Gastrocnemius medialis (tissue), 4 donors: ENCODE results near the gene MAGI1. TPM values are rescaled to one million over a fixed set of nuclear protein-coding genes. Genes with fewer than 3 reads are reported as not detected.

Experiments
- ATAC-seq, 2 donors: fragments of 150-250 bp; one replicate each; pipeline ENCODE4 v1.9.1; 2016
- DNase-seq, 2 donors: peaks; one replicate each; pipeline ENCODE4 v3.0.0-alpha.2; 2019
- H3K27ac ChIP-seq, 4 donors: fragments of 200-600 bp; sonication (generic); 1 replicate in 1 of 4; 2 replicates in 3 of 4; pipeline ENCODE4 v1.5.1; 2016 to 2018; ENCODE audit warnings: mild to moderate bottlenecking in 2 of 4, moderate library complexity in 1 of 4
- H3K27me3 ChIP-seq, 3 donors: fragments of 200-600 bp; sonication (generic) in 2 of 3; 1 replicate in 1 of 3; 2 replicates in 2 of 3; pipeline versions ENCODE4 v1.5.1 to v1.6.0; 2016 to 2019; ENCODE audit warnings: mild to moderate bottlenecking in 1 of 3, moderate library complexity in 1 of 3
- H3K36me3 ChIP-seq, 2 donors: fragments of 200-600 bp; sonication (generic) in 1 of 2; one replicate each; pipeline ENCODE4 v1.5.1; 2017 to 2018
- H3K4me1 ChIP-seq, 2 donors: fragments of 200-600 bp; sonication (generic) in 1 of 2; one replicate each; pipeline ENCODE4 v1.5.1; 2016 to 2017; ENCODE audit warnings: mild to moderate bottlenecking in 2 of 2
- H3K4me3 ChIP-seq, 4 donors: fragments of 200-600 bp; sonication (generic) in 3 of 4; 1 replicate in 1 of 4; 2 replicates in 3 of 4; pipeline ENCODE4 v1.5.1; 2016 to 2019; ENCODE audit warnings: mild to moderate bottlenecking in 2 of 4
- H3K9me3 ChIP-seq, 3 donors: fragments of 200-600 bp; sonication (generic) in 2 of 3; 1 replicate in 1 of 3; 2 replicates in 2 of 3; pipeline ENCODE4 v1.5.1; 2016 to 2019
- CTCF ChIP-seq, 5 experiments: fragments of 450-650 bp in 3 of 5; fragments of 200-600 bp in 2 of 5; sonication (generic) in 2 of 5; IDR thresholded peaks in 4 of 5; conservative IDR thresholded peaks in 1 of 5; 1 replicate in 4 of 5; 2 replicates in 1 of 5; pipeline ENCODE4 v1.5.1; 2016 to 2019; ENCODE audit warnings: antibody characterized with exemption in 5 of 5, mild to moderate bottlenecking in 3 of 5, moderate library complexity in 3 of 5
- POLR2A ChIP-seq, 2 donors: fragments of 450-650 bp; IDR thresholded peaks; one replicate each; pipeline ENCODE4 v1.6.1; 2017; ENCODE audit warnings: antibody characterized with exemption in 2 of 2, mild to moderate bottlenecking in 2 of 2, moderate library complexity in 2 of 2
- in situ Hi-C, 4 donors: fragments of 200-750 bp; cut with MboI; loops; one replicate each; pipeline versions ENCODE4 v1.15.0 to v1.8.0; 2017; ENCODE audit warnings: low sequenced_read_pairs in 4 of 4
- intact Hi-C: fragments of 100-400 bp; cut with DNase I; formaldehyde crosslinking; loops from one replicate; pipeline ENCODE4 v1.15.1; 2023; ENCODE audit warnings: low total_unique reads
- total RNA-seq, 4 donors: library from RNA; depleted of rRNA; stranded (reverse); fragments of >200 nt; gene quantifications; one replicate each; pipeline versions ENCODE4 v1.1.0 to v1.2.3, GENCODE V29; 2016

Gene MAGI1
- total RNA-seq, 4 donors from 2014 or later, result 2.6 to 7.5 (median 3.9) TPM

DNA sequence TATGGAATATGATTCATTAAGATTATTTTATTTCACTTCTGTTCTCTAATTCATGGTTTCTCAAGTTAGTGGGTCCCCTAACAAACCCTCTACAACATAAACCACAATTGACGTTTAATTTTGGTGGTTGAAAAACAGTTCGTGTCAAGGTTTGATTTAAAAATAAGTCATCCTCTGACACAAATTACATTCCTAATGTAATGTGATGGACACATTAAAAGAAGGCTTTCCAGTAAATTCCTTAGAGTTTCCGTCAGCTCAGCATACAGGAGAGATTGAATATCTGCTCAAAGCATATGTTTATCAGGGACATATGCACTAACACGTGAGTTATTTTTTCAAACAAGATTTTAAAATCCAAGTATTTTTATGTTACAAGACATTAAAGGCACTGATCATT, 724.4 kb downstream of the MAGI1 start:
- intact Hi-C loops, result no loop called here

DNA sequence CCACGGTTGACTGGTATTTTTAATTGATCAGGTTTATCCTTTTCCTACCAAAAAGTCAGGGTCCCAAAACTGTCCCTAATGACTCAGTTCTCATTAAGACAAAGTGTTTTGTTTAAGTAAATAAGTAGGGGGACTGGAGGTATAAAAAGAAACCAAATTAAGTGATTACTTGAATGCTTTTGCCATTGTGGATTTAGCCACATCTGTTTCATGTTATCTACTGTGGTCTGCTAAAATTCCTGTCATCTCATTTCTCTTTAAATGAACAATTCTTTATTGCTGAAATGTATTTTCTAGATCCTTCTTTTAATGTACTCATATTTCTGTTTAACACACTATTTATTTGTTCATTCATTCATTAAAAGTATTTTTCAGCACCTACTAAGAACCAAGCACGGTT, 725.1 kb downstream of the MAGI1 start:
- TF ChIP-seq CTCF (IDR thresholded peaks at IDR 0.05 in 4 of 5, conservative IDR thresholded peaks at IDR 0.05 in 1 of 5) (no peak), POLR2A (IDR thresholded peaks at IDR 0.05) (no peak)
- H3K4me1 ChIP-seq, result no peaks in the 10 kb centered on the region
- H3K27ac ChIP-seq, result no peak overlapping the region
- H3K9me3 ChIP-seq, result no peaks in the 10 kb centered on the region
- ATAC-seq (no peak), DNase-seq (no peak)
- in situ Hi-C loops, result no loop called here
- H3K27me3 ChIP-seq, result no peaks in the 10 kb centered on the region
- intact Hi-C loops, result no loop called here
- H3K36me3 ChIP-seq, result no peaks in the 10 kb centered on the region
- no peak overlapping the region for H3K4me3 ChIP-seq

More for the DNA sequence above, 724.4 kb downstream of the MAGI1 start:
- no peaks in the 10 kb centered on the region for H3K27me3 ChIP-seq
- no peak for TF ChIP-seq POLR2A (IDR thresholded peaks at IDR 0.05)
- TF ChIP-seq CTCF (IDR thresholded peaks at IDR 0.05 in 4 of 5, conservative IDR thresholded peaks at IDR 0.05 in 1 of 5), result no peak
- no peaks in the 10 kb centered on the region for H3K9me3 ChIP-seq
- DNase-seq (no peak), ATAC-seq (no peak)
- H3K27ac ChIP-seq, result no peak overlapping the region
- no peaks in the 10 kb centered on the region for H3K36me3 ChIP-seq
- no peaks in the 10 kb centered on the region for H3K4me1 ChIP-seq
- H3K4me3 ChIP-seq, result no peak overlapping the region
- in situ Hi-C loops, result no loop called here

GRCh38 chr3:65305836-65306235, 732.9 kb downstream of the MAGI1 start:
- Histone ChIP-seq H3K27me3 (peaks cover 0 to 8% (median 0%) of the 10 kb centered on the region in 3 donors), H3K4me3 (no peak overlapping the region), H3K9me3 (no peaks in the 10 kb centered on the region), H3K27ac (no peak overlapping the region), H3K4me1 (no peaks in the 10 kb centered on the region), H3K36me3 (no peaks in the 10 kb centered on the region)
- DNase-seq (no peak), ATAC-seq (no peak)
- TF ChIP-seq CTCF (IDR thresholded peaks at IDR 0.05 in 4 of 5, conservative IDR thresholded peaks at IDR 0.05 in 1 of 5) (no peak), POLR2A (IDR thresholded peaks at IDR 0.05) (no peak)
- intact Hi-C loops, result no loop called here
- in situ Hi-C loops, result no loop called here

Other genes with a start within 250 kb of the MAGI1 start
- 10 to 100 TPM; 24.1 to 44.3 (median 32.4) TPM for gene SLC25A26, start 182.1 kb upstream of the MAGI1 start, total RNA-seq